Adrenal gland (tissue), 12 donors: ENCODE results near the gene DSE. TPM values are rescaled to one million over a fixed set of nuclear protein-coding genes. Genes with fewer than 3 reads are reported as not detected.

Experiments used
- DNase-seq, 7 donors: peaks; one replicate each; pipeline ENCODE4 v3.0.0-alpha.2; 2019 to 2020
- H3K27ac ChIP-seq, 5 donors: fragments of 200-600 bp; sonication (generic) in 4 of 5; 1 replicate in 3 of 5; 2 replicates in 2 of 5; pipeline versions ENCODE4 v1.5.1 to v1.8.0; 2016 to 2020; ENCODE audit warnings: mild to moderate bottlenecking in 1 of 5
- H3K27me3 ChIP-seq: fragments of 200-600 bp; 2 replicates; pipeline ENCODE4 v1.8.0; 2021
- H3K36me3 ChIP-seq, 2 donors: fragments of 200-600 bp; replicated peaks in 1 of 2; 1 replicate in 1 of 2; 2 replicates in 1 of 2; pipeline versions ENCODE4 v1.5.1 to v1.8.0; 2018 to 2022
- H3K4me1 ChIP-seq, 2 donors: fragments of 200-600 bp; replicated peaks in 1 of 2; 1 replicate in 1 of 2; 2 replicates in 1 of 2; pipeline versions ENCODE4 v1.5.1 to v1.8.0; 2018 to 2021
- H3K4me3 ChIP-seq, 4 donors: fragments of 200-600 bp; sonication (generic) in 3 of 4; one replicate each; pipeline ENCODE4 v1.5.1; 2016 to 2018
- H3K9me3 ChIP-seq, 3 donors: fragments of 200-600 bp; sonication (generic) in 1 of 3; replicated peaks in 1 of 3; 1 replicate in 2 of 3; 2 replicates in 1 of 3; pipeline versions ENCODE4 v1.5.1 to v1.8.0; 2016 to 2021
- CTCF ChIP-seq, 6 experiments: fragments of 450-650 bp in 4 of 6; fragments of 200-600 bp in 2 of 6; sonication (generic) in 1 of 6; IDR thresholded peaks; 1 replicate in 5 of 6; 2 replicates in 1 of 6; pipeline versions ENCODE4 v1.5.1 to v1.8.0; 2016 to 2021; ENCODE audit warnings: antibody characterized with exemption in 6 of 6, mild to moderate bottlenecking in 2 of 6, moderate library complexity in 1 of 6
- POLR2A ChIP-seq, 2 donors: fragments of 450-650 bp; IDR thresholded peaks; one replicate each; pipeline ENCODE4 v1.6.1; 2017; ENCODE audit warnings: antibody characterized with exemption in 2 of 2, mild to moderate bottlenecking in 2 of 2, moderate library complexity in 1 of 2
- WGBS, 4 donors: extraction: QIAGEN DNeasy Blood & Tissue Kit in 2 of 4; methylation state at CpG; one replicate each; pipeline versions ENCODE4 v1.1.5 to v1.1.7; 2013 to 2017; 5-methylcytosine and 5-hydroxymethylcytosine counted together
- intact Hi-C, 2 donors: fragments of 100-400 bp; cut with DNase I; formaldehyde crosslinking; loops; one replicate each; pipeline versions ENCODE4 v1.14.1 to v1.15.0; 2022 to 2023
- polyA plus RNA-seq, 3 donors: library from polyadenylated mRNA; stranded (reverse); fragments of 200-250 nt in 2 of 3; fragments of 350-450 nt in 1 of 3; fragmentation: Illumina TruSeq in 1 of 3; extraction: RNeasy Lipid Tissue Mini Kit (QIAGEN cat#74804) in 1 of 3; gene quantifications; one replicate each; pipeline ENCODE4 v1.2.3, GENCODE V29; 2013 to 2014
- total RNA-seq, 9 donors: library from RNA; depleted of rRNA in 4 of 9; stranded (reverse); fragments of >200 nt in 4 of 9; fragments of 120-200 nt in 1 of 9; fragmentation: NEBNext Ultra II Directional in 1 of 9; extraction: Animal tissue kit (Norgen Biotek cat#: 25700) in 1 of 9; gene quantifications; one replicate each; pipeline versions ENCODE4 v1.1.0 to v1.2.4, GENCODE V29; 2013 to 2023
- donor health status: healthy with polysubstance abuse.
- donor health status: Bipolar disorder and iron deficiency.
- donor health status: DM: yes; HTN: yes; CAD: no.
- donor health status: DM: no; HTN: no; CAD: no.
- donor health status: DM: no; HTN: no; CAD: no.
- donor health status: DM: yes; HTN: yes; CAD: no.

Gene DSE
- total and polyA plus RNA-seq, 12 donors: 7.7 to 67.4 (median 35.0) TPM

GRCh38 chr6:116467096-116467495 is 96.3 kb downstream of the DSE start:
- TF ChIP-seq CTCF (IDR thresholded peaks at IDR 0.05) (no peak), POLR2A (IDR thresholded peaks at IDR 0.05) (no peak)
- H3K4me3 ChIP-seq: no peak overlapping the region
- H3K9me3 ChIP-seq: no peaks in the 10 kb centered on the region
- 92 to 100% (median 97%) methylated on average over 1 of the region's 1 CpG for WGBS, 4 donors
- intact Hi-C loops: no loop called here
- peaks cover 2 to 5% of the 10 kb centered on the region in 2 donors for H3K4me1 ChIP-seq
- no peak overlapping the region for H3K27ac ChIP-seq
- H3K36me3 ChIP-seq: no peaks in the 10 kb centered on the region
- no peaks in the 10 kb centered on the region for H3K27me3 ChIP-seq
- DNase-seq: no peak

DNA sequence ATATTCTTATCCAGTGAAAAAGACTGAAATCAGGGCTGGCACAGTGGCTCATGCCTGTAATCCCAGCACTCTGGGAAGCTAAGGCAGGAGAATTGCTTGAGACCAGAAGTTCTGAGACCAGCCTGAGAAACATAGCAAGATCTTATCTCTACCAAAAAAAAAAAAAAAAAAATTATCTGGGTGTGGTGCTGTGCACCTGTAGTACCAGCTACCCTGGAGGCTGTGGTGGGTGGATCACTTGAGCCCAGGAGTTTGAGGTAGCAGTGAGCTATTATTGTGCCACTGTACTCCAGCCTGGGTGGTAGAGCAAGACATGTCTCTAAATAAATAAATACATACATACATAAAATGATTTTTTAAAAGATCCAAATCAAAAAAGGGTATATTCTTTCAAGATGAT is 96.8 kb downstream of the DSE start:
- Histone ChIP-seq H3K9me3 (no peaks in the 10 kb centered on the region), H3K4me3 (no peak overlapping the region), H3K27ac (no peak overlapping the region), H3K36me3 (no peaks in the 10 kb centered on the region), H3K4me1 (peaks cover 0 to 1% of the 10 kb centered on the region in 2 donors), H3K27me3 (no peaks in the 10 kb centered on the region)
- intact Hi-C loops: no loop called here
- DNase-seq: no peak
- TF ChIP-seq CTCF (IDR thresholded peaks at IDR 0.05) (no peak), POLR2A (IDR thresholded peaks at IDR 0.05) (no peak)

- no peaks in the 10 kb centered on the region for H3K4me1 ChIP-seq
- no peaks in the 10 kb centered on the region for H3K9me3 ChIP-seq
- TF ChIP-seq CTCF (IDR thresholded peaks at IDR 0.05) (no peak), POLR2A (IDR thresholded peaks at IDR 0.05) (no peak)
- DNase-seq: no peak
- intact Hi-C loops: no loop called here
- no peaks in the 10 kb centered on the region for H3K27me3 ChIP-seq
- H3K4me3 ChIP-seq: no peak overlapping the region
- H3K36me3 ChIP-seq: no peaks in the 10 kb centered on the region
- no peak overlapping the region for H3K27ac ChIP-seq
- WGBS, 4 donors: 65 to 77% (median 76%) methylated on average over 1 of the region's 1 CpG
These were observed 97.5 kb downstream of the DSE start for GRCh38 chr6:116468293-116468692.

DNA sequence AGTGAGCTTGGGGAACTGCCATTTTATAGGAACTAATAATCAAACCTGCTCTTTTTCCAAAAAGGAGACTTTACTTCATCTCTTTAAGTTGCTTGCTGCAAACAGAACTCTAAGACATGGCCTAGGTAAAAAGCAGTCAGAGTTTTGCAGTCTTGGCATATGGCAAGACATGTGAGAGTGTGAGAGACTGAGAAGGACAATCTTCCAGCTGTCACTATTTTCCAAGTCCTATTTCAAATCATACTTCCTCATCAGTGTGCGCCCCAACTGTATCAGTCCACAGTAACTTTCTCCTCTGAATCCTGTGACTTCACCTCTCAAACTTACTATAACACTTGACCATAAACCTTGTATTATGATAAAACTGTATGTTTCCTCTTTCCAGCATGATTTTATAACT is 100.8 kb downstream of the DSE start:
- Histone ChIP-seq H3K4me3 (no peak overlapping the region), H3K27ac (no peak overlapping the region), H3K27me3 (no peaks in the 10 kb centered on the region), H3K36me3 (no peaks in the 10 kb centered on the region), H3K9me3 (no peaks in the 10 kb centered on the region), H3K4me1 (no peaks in the 10 kb centered on the region)
- 77 to 91% (median 82%) methylated on average over 1 of the region's 1 CpG for WGBS, 4 donors
- intact Hi-C loops: no loop called here
- DNase-seq: no peak
- TF ChIP-seq CTCF (IDR thresholded peaks at IDR 0.05): no peak
- TF ChIP-seq POLR2A (IDR thresholded peaks at IDR 0.05): no peak
